Effector CD8-positive, alpha-beta T cell (primary cell): Measurements from ENCODE around the gene ASTN1.

ENCODE experiments used
- DNase-seq: peaks from one replicate; lab custom pipeline; 2025; lab: John Stamatoyannopoulos, UW

ASTN1 gene

GRCh38 chr1:176838276-176838995, 326.1 kb downstream of the ASTN1 start:
- no peak for DNase-seq

DNA sequence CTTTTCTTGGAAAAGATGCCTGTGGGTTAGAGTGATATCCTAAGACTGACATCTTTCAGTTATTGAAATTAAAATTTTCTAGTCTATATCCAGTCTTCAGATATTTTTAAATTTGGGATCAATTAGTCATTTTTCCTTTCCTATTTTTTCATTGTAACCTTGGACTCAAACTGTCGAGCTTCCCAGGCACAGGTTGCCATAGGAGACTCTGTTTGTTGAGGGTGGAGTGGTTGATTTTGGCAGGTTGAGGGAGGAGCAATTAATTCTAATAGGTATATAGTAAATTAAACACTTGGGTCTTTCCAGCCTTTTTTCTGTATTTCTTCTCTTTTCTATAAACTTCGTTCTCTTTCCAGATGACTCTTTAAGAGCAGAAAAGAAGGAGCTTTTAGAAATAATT, 326.8 kb downstream of the ASTN1 start:
- DNase-seq: no peak

DNA sequence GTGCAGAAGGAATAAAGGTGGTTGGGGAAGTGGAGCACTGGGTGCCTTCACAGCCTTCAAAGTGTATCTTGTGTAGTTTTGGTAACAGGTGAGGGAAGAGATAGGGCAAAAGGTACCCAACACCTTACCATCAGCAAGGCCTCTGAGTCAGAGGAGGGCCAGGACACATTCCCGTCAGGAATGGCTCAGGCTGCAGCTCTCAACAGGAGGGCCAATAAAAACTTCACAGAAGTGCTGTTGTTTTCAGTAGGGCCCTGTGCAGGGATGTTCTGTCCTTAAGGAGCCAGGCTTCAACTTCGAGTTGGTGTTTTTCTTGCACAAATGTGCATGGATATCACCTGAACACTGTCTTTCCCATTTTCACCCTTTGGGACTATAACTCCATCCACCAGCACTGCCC, 333.4 kb downstream of the ASTN1 start:
- DNase-seq: no peak

GRCh38 chr1:176829261-176829660, 335.3 kb downstream of the ASTN1 start:
- DNase-seq: no peak

DNA sequence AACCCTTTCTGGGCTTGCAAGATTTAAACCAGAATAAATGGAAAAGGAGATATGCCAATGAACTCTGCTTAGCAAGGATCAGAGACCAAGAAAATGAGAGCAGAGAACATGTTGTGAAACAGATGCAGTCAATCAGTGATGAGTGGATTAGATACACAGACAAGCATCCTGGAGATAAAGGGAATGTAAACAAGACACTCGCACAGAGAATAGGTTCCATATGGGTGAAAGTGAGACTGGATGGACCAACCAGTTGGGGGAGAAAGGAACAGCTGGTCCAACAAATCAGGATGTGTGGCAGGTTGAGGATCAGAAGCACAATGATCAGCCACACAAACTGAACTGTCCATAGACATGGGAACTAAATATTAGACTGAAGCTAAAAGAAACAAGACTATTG, 338.2 kb downstream of the ASTN1 start:
- DNase-seq: no peak

- DNase-seq: no peak
Measured at GRCh38 chr1:176820391-176821031, 344.0 kb downstream of the ASTN1 start.

- DNase-seq: no peak
Measured at GRCh38 chr1:176816232-176816631, 348.3 kb downstream of the ASTN1 start.

DNA sequence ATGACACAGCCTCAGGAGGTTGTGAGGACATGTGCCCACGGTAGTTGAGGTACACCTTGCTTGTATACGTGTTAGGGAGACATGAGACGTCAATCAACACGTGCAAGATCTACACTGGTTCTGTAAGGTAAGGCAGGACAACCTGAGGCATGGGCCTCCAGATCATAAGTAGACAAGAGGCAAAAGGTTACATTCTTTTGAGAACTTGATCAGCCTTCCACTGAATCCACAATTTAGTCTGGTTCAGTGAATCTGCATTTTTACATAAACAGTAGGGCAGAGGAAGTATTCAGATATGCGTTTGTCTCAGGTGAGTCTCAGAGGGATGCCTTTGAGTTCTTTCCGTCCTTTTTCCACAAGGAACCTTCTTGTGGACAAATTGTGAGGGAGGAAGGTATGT, 348.9 kb downstream of the ASTN1 start:
- no peak for DNase-seq

DNA sequence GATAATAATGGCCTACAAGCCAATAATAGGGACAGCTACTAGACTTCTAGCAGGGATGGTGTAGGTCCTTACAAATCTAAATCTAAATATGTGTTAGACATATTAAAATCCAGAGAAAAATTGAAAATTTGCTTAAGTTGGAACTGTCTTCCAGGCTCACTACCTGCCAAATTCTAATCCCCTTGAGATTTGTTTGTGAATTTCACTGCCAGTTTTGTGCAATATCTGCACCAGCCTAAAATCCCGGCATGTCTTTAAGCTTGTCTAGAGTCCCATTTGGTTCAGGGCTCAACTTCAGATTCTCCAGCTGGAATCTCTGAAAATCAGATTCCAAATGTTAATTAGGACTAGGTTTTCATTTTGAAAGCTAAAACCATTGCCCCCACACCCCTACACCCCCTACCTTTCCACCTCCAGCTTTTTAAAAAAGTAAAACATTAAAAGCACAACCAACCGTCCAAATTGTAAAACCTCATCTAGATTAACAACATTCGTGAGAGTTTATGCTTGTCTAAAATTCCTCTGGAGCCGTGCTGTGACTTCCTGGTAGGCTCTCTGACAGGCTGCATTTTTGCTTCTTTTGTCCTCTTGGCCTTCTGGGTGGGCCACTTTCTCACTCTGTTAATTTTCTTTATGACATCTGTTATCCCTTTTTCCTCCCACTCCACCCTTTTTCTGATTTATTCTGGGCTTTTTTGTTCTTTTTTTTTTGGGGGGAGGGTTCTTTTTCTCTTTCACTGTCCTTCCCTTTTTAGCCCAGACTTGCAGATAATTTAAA, 352.8 kb downstream of the ASTN1 start:
- DNase-seq: no peak

DNA sequence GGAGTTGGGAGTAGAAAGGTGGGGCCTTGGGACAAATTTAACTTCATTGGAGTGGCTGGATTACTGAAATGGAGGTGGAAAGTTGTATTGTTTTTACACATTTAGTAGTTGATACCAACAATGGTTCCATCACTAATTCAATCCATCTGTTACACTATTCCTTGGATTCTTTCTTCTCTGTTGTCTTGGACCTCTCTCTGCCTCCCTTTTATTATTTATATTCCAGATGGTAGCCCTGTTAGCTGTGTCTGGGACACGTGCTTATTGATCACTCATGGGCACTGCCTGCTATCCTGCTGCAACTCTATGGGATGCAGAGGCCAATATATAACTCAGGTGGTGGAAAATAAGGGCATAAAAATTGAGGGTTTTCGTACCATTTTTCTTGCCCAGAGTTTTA, 355.2 kb downstream of the ASTN1 start:
- DNase-seq: no peak
